A673 (cell line): ENCODE data around the gene HMGN1. TPM values are rescaled to one million over a fixed set of nuclear protein-coding genes. Genes with fewer than 3 reads are reported as not detected.

ENCODE experiments used
- BruUV-seq: library from RNA; stranded (reverse); fragments of 400-500 nt; replicated peaks from 2 replicates; lab custom pipeline; 2021; lab: Mats Ljungman, UMichigan
- CTCF ChIA-PET: fragments of 300-600 bp; sonication (Branson Sonifier 250); formaldehyde crosslinking; loops from one replicate; lab custom pipeline; 2022; ENCODE audit warnings: antibody characterized with exemption; lab: Charles Lee
- POLR2A ChIA-PET: fragments of 300-600 bp; sonication (Branson Sonifier 250); formaldehyde crosslinking; loops from one replicate; lab custom pipeline; 2022; ENCODE audit warnings: antibody characterized with exemption; ENCODE audit not compliant: low non-redundant PET; lab: Charles Lee
- DNase-seq: peaks from one replicate; pipeline ENCODE4 v3.0.0-alpha.2; 2015; ENCODE audit warnings: low spot score
- H3K27ac ChIP-seq: fragments of 200-600 bp; sonication (generic); 2 replicates; pipeline ENCODE4 v1.5.1; 2016; ENCODE audit warnings: mixed run types, low read depth, mild to moderate bottlenecking, mixed read lengths, antibody characterized with exemption, low read length; ENCODE audit not compliant: poor library complexity, severe bottlenecking
- H3K27me3 ChIP-seq: fragments of 200-600 bp; sonication (generic); replicated peaks from 2 replicates; pipeline ENCODE4 v1.6.1; 2017; ENCODE audit warnings: mixed run types, low read depth, mild to moderate bottlenecking, mixed read lengths, antibody characterized with exemption, low read length; ENCODE audit not compliant: insufficient read depth, poor library complexity
- H3K36me3 ChIP-seq: fragments of 200-600 bp; sonication (generic); 2 replicates; pipeline ENCODE4 v1.6.1; 2016; ENCODE audit warnings: mixed run types, mild to moderate bottlenecking, mixed read lengths, antibody characterized with exemption, low read length; ENCODE audit not compliant: insufficient read depth, poor library complexity, severe bottlenecking
- H3K4me1 ChIP-seq: fragments of 200-600 bp; sonication (generic); 2 replicates; pipeline ENCODE4 v1.6.1; 2017; ENCODE audit warnings: mixed run types, mild to moderate bottlenecking, mixed read lengths, antibody characterized with exemption, low read length; ENCODE audit not compliant: insufficient read depth, poor library complexity, severe bottlenecking
- H3K4me3 ChIP-seq: fragments of 200-600 bp; sonication (generic); 2 replicates; pipeline ENCODE4 v1.5.1; 2016; ENCODE audit warnings: low read depth, mixed run types, mild to moderate bottlenecking, mixed read lengths, low read length; ENCODE audit not compliant: poor library complexity, severe bottlenecking
- H3K9me3 ChIP-seq: fragments of 200-600 bp; sonication (generic); 2 replicates; pipeline ENCODE4 v1.6.1; 2016; ENCODE audit warnings: mixed run types, low read depth, mild to moderate bottlenecking, mixed read lengths, antibody characterized with exemption, low read length; ENCODE audit not compliant: poor library complexity, severe bottlenecking
- CTCF ChIP-seq: fragments of 300-800, 200-600 bp; sonication (generic); conservative IDR thresholded peaks from 2 replicates; pipeline ENCODE4 v1.5.1; 2017; ENCODE audit warnings: low read depth, mild to moderate bottlenecking, antibody characterized with exemption, low read length, moderate library complexity, mixed read lengths
- EZH2 ChIP-seq: fragments of 200-600 bp; sonication (generic); IDR thresholded peaks from 2 replicates; pipeline ENCODE4 v1.6.1; 2017; ENCODE audit warnings: borderline replicate concordance, low read depth, mild to moderate bottlenecking, mixed read lengths, antibody characterized with exemption, low read length; ENCODE audit not compliant: poor library complexity, severe bottlenecking
- intact Hi-C: fragments of 100-400 bp; cut with micrococcal nuclease; formaldehyde crosslinking; loops from one replicate; pipeline ENCODE4 v1.10.0; 2022; ENCODE audit not compliant: unreplicated experiment
- total RNA-seq: library from RNA; stranded (reverse); gene quantifications from 2 replicates; pipeline ENCODE4 v1.2.3, GENCODE V29; 2021

Gene HMGN1
- total RNA-seq, 1 experiment from 2014 or later: 457 TPM

DNA sequence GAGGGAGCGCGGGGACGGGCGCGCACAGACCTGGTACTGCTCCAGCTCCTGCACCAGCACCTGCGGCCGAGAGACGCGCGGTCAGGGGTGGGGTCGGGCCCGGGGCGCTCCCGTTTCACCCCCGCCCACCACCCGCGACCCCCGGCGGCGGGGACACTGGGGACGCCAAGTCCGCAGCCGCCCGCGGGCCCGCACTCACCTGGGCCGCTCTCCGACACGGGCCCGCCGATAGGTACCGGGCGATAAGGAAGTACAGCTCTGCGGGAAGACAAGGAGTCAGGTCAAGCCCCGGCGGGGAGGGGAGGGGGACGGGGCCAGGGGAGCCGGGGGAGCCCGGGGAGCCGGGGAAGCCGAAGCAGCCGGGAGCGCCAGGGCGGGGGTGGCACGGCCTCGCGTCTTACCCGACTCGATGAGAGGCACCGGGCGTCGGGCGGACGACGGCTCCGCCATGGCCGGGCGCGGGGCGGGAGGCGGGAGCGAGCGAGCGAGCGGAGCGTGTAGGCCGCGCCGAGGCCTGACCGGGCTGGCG is 35.8 kb downstream of the HMGN1 start:
- Histone ChIP-seq H3K27me3 (no peaks in the 10 kb centered on the region), H3K4me3 (peak overlapping the region; percentile 70), H3K9me3 (no peaks in the 10 kb centered on the region), H3K4me1 (peaks cover 15% of the 10 kb centered on the region), H3K27ac (peak overlapping the region; percentile 99), H3K36me3 (peaks cover 15% of the 10 kb centered on the region)
- DNase-seq: peak; percentile 23
- CTCF ChIA-PET: no interaction called here
- POLR2A ChIA-PET: interaction anchor here (0.6 kb wide), 1 partner anchor 35 kb away, joined by 4 read pairs; no protein-coding TSS in a partner anchor
- intact Hi-C loops: loop anchor here (1.0 kb wide), 1 partner anchor 35 kb away; no protein-coding TSS in a partner anchor
- no TSS peak for BruUV-seq
- TF ChIP-seq EZH2: no peak
- TF ChIP-seq CTCF: no peak

- ChIA-PET CTCF (interaction anchor here (0.6 kb wide), 1 partner anchor 135 kb away, joined by 5 read pairs; no protein-coding TSS in a partner anchor), POLR2A (interaction anchor here (0.6 kb wide), 1 partner anchor 36 kb away, joined by 4 read pairs; no protein-coding TSS in a partner anchor)
- intact Hi-C loops: loop anchor here (1.0 kb wide), 1 partner anchor 36 kb away; no protein-coding TSS in a partner anchor
- TF ChIP-seq CTCF: no peak
- TF ChIP-seq EZH2: no peak
- DNase-seq: peak; percentile 91
- H3K27me3 ChIP-seq: no peaks in the 10 kb centered on the region
- peaks cover 15% of the 10 kb centered on the region for H3K36me3 ChIP-seq
- peak overlapping the region; percentile 70 for H3K4me3 ChIP-seq
- peaks cover 15% of the 10 kb centered on the region for H3K4me1 ChIP-seq
- BruUV-seq: no TSS peak
- H3K27ac ChIP-seq: peak overlapping the region; percentile 99
- H3K9me3 ChIP-seq: no peaks in the 10 kb centered on the region
These were observed 36.5 kb downstream of the HMGN1 start for GRCh38 chr21:39312112-39313041.

DNA sequence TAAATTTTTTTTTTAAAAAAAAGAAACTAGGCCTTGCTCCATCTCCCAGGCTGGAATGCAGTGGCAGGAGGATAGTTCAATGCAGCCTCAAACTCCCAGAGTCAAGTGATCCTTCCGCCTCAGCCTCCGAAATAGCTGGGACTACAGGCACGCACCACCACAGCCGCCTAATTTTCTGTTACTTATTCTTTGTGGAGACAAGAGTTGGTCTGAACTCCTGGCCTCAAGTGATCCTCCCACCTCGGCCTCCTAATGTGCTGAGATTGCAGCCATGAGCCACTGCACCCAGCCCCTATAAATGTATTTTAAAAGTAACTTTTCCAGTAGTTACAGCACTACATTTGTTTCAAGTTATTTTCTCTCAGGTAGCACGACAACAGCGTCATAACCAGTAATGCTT is 37.7 kb downstream of the HMGN1 start:
- H3K36me3 ChIP-seq: peaks cover 15% of the 10 kb centered on the region
- TF ChIP-seq EZH2: no peak
- TF ChIP-seq CTCF: no peak
- no peak for DNase-seq
- intact Hi-C loops: no loop called here
- no TSS peak for BruUV-seq
- peaks cover 15% of the 10 kb centered on the region for H3K4me1 ChIP-seq
- no peak overlapping the region for H3K4me3 ChIP-seq
- ChIA-PET POLR2A (no interaction called here), CTCF (no interaction called here)
- H3K9me3 ChIP-seq: no peaks in the 10 kb centered on the region
- H3K27ac ChIP-seq: no peak overlapping the region
- H3K27me3 ChIP-seq: no peaks in the 10 kb centered on the region
